CD4-positive, CD25-positive, alpha-beta regulatory T cell (primary cell): ENCODE measurements around the gene EDN2. TPM values are rescaled to one million over a fixed set of nuclear protein-coding genes. Genes with fewer than 3 reads are reported as not detected.

Experiments used
- ATAC-seq, 2 donors: fragments of 150-1000 bp; cut with Tn5 transposase; one replicate each; pipeline ENCODE4 v1.10.0; 2021; ENCODE audit warnings: low read depth in 2 of 2, moderate number of reproducible peaks in 2 of 2, moderate library complexity in 1 of 2
- DNase-seq, 3 donors: peaks; one replicate each; pipeline versions ENCODE4 v3.0.0 to v3.0.0-alpha.2; 2012 to 2022; ENCODE audit warnings: mixed read lengths in 1 of 3
- H3K27ac ChIP-seq: one replicate; pipeline ENCODE4 v1.7.0; 2013; ENCODE audit warnings: mild to moderate bottlenecking, low read length; ENCODE audit not compliant: insufficient read depth, poor library complexity, severe bottlenecking
- H3K27me3 ChIP-seq: one replicate; pipeline ENCODE4 v1.7.0; 2013; ENCODE audit warnings: low read length; ENCODE audit not compliant: control insufficient read depth, insufficient read depth
- H3K36me3 ChIP-seq: one replicate; pipeline ENCODE4 v1.7.0; 2013; ENCODE audit warnings: mild to moderate bottlenecking, low read length, moderate library complexity; ENCODE audit not compliant: control insufficient read depth, insufficient read depth
- H3K4me1 ChIP-seq: 2 replicates; pipeline ENCODE4 v1.7.0; 2013; ENCODE audit warnings: mild to moderate bottlenecking, low read length; ENCODE audit not compliant: insufficient read depth, control insufficient read depth, poor library complexity, severe bottlenecking
- H3K4me3 ChIP-seq: one replicate; pipeline ENCODE4 v1.7.0; 2013; ENCODE audit warnings: low read depth, mild to moderate bottlenecking, low read length, moderate library complexity
- H3K9me3 ChIP-seq, 2 experiments: 1 replicate in 1 of 2; 2 replicates in 1 of 2; pipeline ENCODE4 v1.7.0; 2013; ENCODE audit warnings: low read length in 2 of 2, mild to moderate bottlenecking in 1 of 2, moderate library complexity in 1 of 2; ENCODE audit not compliant: control insufficient read depth in 2 of 2
- H3K27ac Mint-ChIP-seq, 3 donors: one replicate each; pipeline ENCODE4 v1.8.0; 2020 to 2022; ENCODE audit warnings: mild to moderate bottlenecking in 3 of 3, mixed read lengths in 3 of 3, moderate library complexity in 2 of 3
- H3K27me3 Mint-ChIP-seq: one replicate; pipeline ENCODE4 v1.8.0; 2022; ENCODE audit warnings: mild to moderate bottlenecking, mixed read lengths
- H3K36me3 Mint-ChIP-seq: one replicate; pipeline ENCODE4 v1.8.0; 2020; ENCODE audit warnings: mixed read lengths
- H3K4me1 Mint-ChIP-seq, 4 donors: one replicate each; pipeline ENCODE4 v1.8.0; 2020 to 2022; ENCODE audit warnings: mixed read lengths in 4 of 4, mild to moderate bottlenecking in 1 of 4
- H3K4me3 Mint-ChIP-seq, 4 donors: one replicate each; pipeline ENCODE4 v1.8.0; 2020 to 2022; ENCODE audit warnings: mild to moderate bottlenecking in 4 of 4, mixed read lengths in 4 of 4, moderate library complexity in 3 of 4
- H3K9me3 Mint-ChIP-seq, 7 donors: one replicate each; pipeline ENCODE4 v1.8.0; 2020 to 2022; ENCODE audit warnings: mixed read lengths in 7 of 7, mild to moderate bottlenecking in 3 of 7, moderate library complexity in 2 of 7
- polyA plus RNA-seq, 4 donors: library from polyadenylated mRNA; unstranded; fragments of 300-500 nt; fragmentation: Illumina TruSeq; gene quantifications; one replicate each; pipeline ENCODE4 v1.2.3, GENCODE V29; 2021
- total RNA-seq: library from RNA; stranded (reverse); gene quantifications from one replicate; pipeline ENCODE4 v1.2.3, GENCODE V29; 2022

The EDN2 gene
- total and polyA plus RNA-seq, 5 donors from 2014 or later = 0.52 TPM; not detected in 4

DNA sequence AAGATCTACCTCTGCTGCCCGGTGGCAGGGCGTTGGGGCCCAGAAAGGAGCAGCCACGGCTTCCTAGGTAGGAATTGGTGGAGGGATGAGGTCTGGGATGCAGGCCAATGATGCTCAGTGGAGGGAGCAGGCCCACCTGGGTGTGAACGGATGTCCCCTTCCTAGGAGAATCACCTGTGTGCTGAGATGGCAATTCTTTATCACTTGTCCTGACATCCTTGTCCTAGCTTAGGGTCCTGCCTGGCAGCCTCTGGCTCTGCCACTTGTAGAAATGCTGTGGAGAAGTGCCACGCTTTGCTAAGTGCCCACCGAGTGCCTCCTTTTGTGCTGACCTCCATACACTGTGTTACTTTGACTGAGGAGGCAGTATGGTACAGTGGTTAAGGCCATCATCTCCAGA is 12.8 kb downstream of the EDN2 start:
- Mint-ChIP-seq H3K36me3 (no peaks in the 10 kb centered on the region), H3K4me1 (no peaks in the 10 kb centered on the region), H3K4me3 (no peak overlapping the region), H3K27ac (no peak overlapping the region), H3K27me3 (peaks cover 4% of the 10 kb centered on the region), H3K9me3 (no peaks in the 10 kb centered on the region)
- DNase-seq (no peak), ATAC-seq (no peak)
- Histone ChIP-seq H3K36me3 (no peaks in the 10 kb centered on the region), H3K4me1 (no peaks in the 10 kb centered on the region), H3K27ac (no peak overlapping the region), H3K4me3 (no peak overlapping the region), H3K27me3 (no peaks in the 10 kb centered on the region), H3K9me3 (no peaks in the 10 kb centered on the region)

- no peak overlapping the region for H3K4me3 ChIP-seq
- no peaks in the 10 kb centered on the region for H3K4me1 ChIP-seq
- no peaks in the 10 kb centered on the region for H3K36me3 Mint-ChIP-seq
- H3K27ac Mint-ChIP-seq = no peak overlapping the region
- H3K4me3 Mint-ChIP-seq = no peak overlapping the region
- H3K4me1 Mint-ChIP-seq = no peaks in the 10 kb centered on the region
- no peaks in the 10 kb centered on the region for H3K36me3 ChIP-seq
- ATAC-seq (no peak), DNase-seq (no peak)
- no peaks in the 10 kb centered on the region for H3K9me3 ChIP-seq
- H3K27me3 Mint-ChIP-seq = peaks cover 5% of the 10 kb centered on the region
- no peak overlapping the region for H3K27ac ChIP-seq
- no peaks in the 10 kb centered on the region for H3K9me3 Mint-ChIP-seq
- H3K27me3 ChIP-seq = no peaks in the 10 kb centered on the region
Measured at GRCh38 chr1:41469706-41470105, 14.8 kb downstream of the EDN2 start.

GRCh38 chr1:41468122-41468762 is 16.2 kb downstream of the EDN2 start:
- no peak for ATAC-seq
- Histone ChIP-seq H3K4me1 (no peaks in the 10 kb centered on the region), H3K4me3 (no peak overlapping the region), H3K9me3 (no peaks in the 10 kb centered on the region), H3K27ac (no peak overlapping the region), H3K27me3 (no peaks in the 10 kb centered on the region), H3K36me3 (no peaks in the 10 kb centered on the region)
- no peak for DNase-seq
- H3K27ac Mint-ChIP-seq = no peak overlapping the region
- H3K9me3 Mint-ChIP-seq = no peaks in the 10 kb centered on the region
- no peaks in the 10 kb centered on the region for H3K4me1 Mint-ChIP-seq
- no peaks in the 10 kb centered on the region for H3K36me3 Mint-ChIP-seq
- no peak overlapping the region for H3K4me3 Mint-ChIP-seq
- H3K27me3 Mint-ChIP-seq = peaks cover 5% of the 10 kb centered on the region

DNA sequence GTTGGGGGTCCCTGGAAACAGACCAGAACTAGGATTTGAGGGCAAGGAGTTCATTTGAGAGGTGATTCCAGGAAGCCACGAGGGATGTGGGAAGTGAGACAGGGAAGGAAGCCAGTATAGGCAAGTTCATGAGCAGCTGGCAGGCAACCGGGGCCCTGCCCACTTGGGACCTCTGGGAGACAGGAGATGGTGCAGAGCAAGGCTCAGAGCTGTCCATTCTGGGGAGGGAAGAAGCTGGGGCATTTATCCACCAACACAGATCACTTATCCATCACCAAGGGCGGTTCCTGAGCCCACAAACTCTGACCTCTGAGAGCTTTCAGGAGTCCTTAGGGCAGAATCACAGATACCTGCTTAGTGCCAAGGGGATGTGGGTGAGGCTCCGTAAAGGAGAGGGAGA is 16.8 kb downstream of the EDN2 start:
- H3K4me3 ChIP-seq = no peak overlapping the region
- H3K27me3 Mint-ChIP-seq = peaks cover 5% of the 10 kb centered on the region
- ATAC-seq = no peak
- no peaks in the 10 kb centered on the region for H3K36me3 Mint-ChIP-seq
- H3K27me3 ChIP-seq = no peaks in the 10 kb centered on the region
- H3K9me3 ChIP-seq = no peaks in the 10 kb centered on the region
- no peak for DNase-seq
- no peaks in the 10 kb centered on the region for H3K4me1 ChIP-seq
- no peaks in the 10 kb centered on the region for H3K36me3 ChIP-seq
- no peaks in the 10 kb centered on the region for H3K9me3 Mint-ChIP-seq
- H3K27ac Mint-ChIP-seq = no peak overlapping the region
- no peaks in the 10 kb centered on the region for H3K4me1 Mint-ChIP-seq
- H3K4me3 Mint-ChIP-seq = no peak overlapping the region
- H3K27ac ChIP-seq = no peak overlapping the region

GRCh38 chr1:41466146-41466545 is 18.3 kb downstream of the EDN2 start:
- Mint-ChIP-seq H3K36me3 (no peaks in the 10 kb centered on the region), H3K9me3 (no peaks in the 10 kb centered on the region), H3K27ac (no peak overlapping the region), H3K27me3 (peaks cover 12% of the 10 kb centered on the region), H3K4me3 (no peak overlapping the region), H3K4me1 (no peaks in the 10 kb centered on the region)
- DNase-seq (no peak), ATAC-seq (no peak)
- Histone ChIP-seq H3K27me3 (no peaks in the 10 kb centered on the region), H3K4me3 (no peak overlapping the region), H3K27ac (no peak overlapping the region), H3K9me3 (no peaks in the 10 kb centered on the region), H3K36me3 (no peaks in the 10 kb centered on the region), H3K4me1 (no peaks in the 10 kb centered on the region)

GRCh38 chr1:41465741-41466140 is 18.7 kb downstream of the EDN2 start:
- Histone ChIP-seq H3K36me3 (no peaks in the 10 kb centered on the region), H3K27ac (no peak overlapping the region), H3K9me3 (no peaks in the 10 kb centered on the region), H3K4me3 (no peak overlapping the region), H3K4me1 (no peaks in the 10 kb centered on the region), H3K27me3 (no peaks in the 10 kb centered on the region)
- Mint-ChIP-seq H3K36me3 (no peaks in the 10 kb centered on the region), H3K4me1 (no peaks in the 10 kb centered on the region), H3K27me3 (peaks cover 12% of the 10 kb centered on the region), H3K4me3 (no peak overlapping the region), H3K27ac (no peak overlapping the region), H3K9me3 (no peaks in the 10 kb centered on the region)
- no peak for DNase-seq
- no peak for ATAC-seq

DNA sequence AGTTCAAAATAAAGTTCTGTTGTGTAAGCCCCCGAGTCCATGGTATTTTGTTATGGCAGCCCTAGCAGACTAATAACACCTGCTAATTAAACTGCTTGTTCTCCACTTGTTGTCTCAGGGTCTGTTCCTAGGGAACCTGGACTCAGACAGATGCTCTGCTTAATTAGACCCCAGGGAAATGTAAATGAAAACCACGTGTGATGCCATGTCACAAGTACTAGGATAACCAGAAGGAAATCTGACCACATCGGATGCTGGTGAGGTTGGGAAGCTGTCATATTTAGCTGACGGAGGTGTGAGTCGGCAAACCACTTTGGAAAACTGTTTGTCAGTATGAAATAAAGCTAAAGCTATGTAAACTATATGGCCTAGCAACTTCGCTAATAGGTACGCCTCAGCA is 19.6 kb downstream of the EDN2 start:
- Mint-ChIP-seq H3K4me3 (no peak overlapping the region), H3K27me3 (peaks cover 12% of the 10 kb centered on the region), H3K36me3 (no peaks in the 10 kb centered on the region), H3K27ac (no peak overlapping the region), H3K9me3 (no peaks in the 10 kb centered on the region), H3K4me1 (no peaks in the 10 kb centered on the region)
- Histone ChIP-seq H3K9me3 (no peaks in the 10 kb centered on the region), H3K27me3 (no peaks in the 10 kb centered on the region), H3K4me3 (no peak overlapping the region), H3K27ac (no peak overlapping the region), H3K36me3 (no peaks in the 10 kb centered on the region), H3K4me1 (no peaks in the 10 kb centered on the region)
- no peak for ATAC-seq
- DNase-seq = no peak

DNA sequence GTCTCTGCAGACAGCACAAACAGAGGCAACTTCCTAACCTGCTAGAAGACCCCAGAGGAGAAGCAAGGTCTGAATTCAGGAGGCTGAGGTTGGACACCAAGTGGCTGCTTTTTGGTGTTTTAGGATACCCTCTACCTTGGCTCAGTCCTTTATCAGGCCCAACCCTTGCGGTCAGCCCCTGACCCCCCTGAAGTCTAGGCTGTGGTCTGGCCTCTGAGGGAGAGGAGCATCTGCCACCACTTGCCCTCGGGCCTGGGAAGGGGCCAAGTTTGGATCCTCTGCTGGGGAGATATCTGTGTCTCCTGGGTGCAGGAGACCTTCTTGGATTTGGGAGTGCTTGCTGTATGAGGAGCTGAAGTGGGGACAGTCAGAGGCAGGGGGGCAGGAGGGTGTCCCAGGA is 21.0 kb downstream of the EDN2 start:
- Mint-ChIP-seq H3K27me3 (peaks cover 16% of the 10 kb centered on the region), H3K36me3 (no peaks in the 10 kb centered on the region), H3K9me3 (no peaks in the 10 kb centered on the region), H3K4me1 (no peaks in the 10 kb centered on the region), H3K4me3 (no peak overlapping the region), H3K27ac (no peak overlapping the region)
- H3K36me3 ChIP-seq = no peaks in the 10 kb centered on the region
- H3K27ac ChIP-seq = no peak overlapping the region
- no peaks in the 10 kb centered on the region for H3K27me3 ChIP-seq
- no peaks in the 10 kb centered on the region for H3K4me1 ChIP-seq
- H3K9me3 ChIP-seq = no peaks in the 10 kb centered on the region
- H3K4me3 ChIP-seq = no peak overlapping the region
- DNase-seq (no peak), ATAC-seq (no peak)
